COLO829 (cell line): ENCODE measurements around the gene PRR23A.

Experiments
- DNase-seq: peaks from one replicate; pipeline ENCODE4 v3.0.0; 2012; ENCODE audit warnings: low spot score

The PRR23A gene

GRCh38 chr3:138972941-138973340 is 33.1 kb downstream of the PRR23A start:
- DNase-seq, result no peak

GRCh38 chr3:138971766-138972320 is 34.2 kb downstream of the PRR23A start:
- DNase-seq, result no peak

GRCh38 chr3:138964923-138965322 is 41.1 kb downstream of the PRR23A start:
- no peak for DNase-seq

GRCh38 chr3:138964264-138964663 is 41.8 kb downstream of the PRR23A start:
- DNase-seq, result no peak

GRCh38 chr3:138962854-138963560 is 43.1 kb downstream of the PRR23A start:
- DNase-seq, result no peak

GRCh38 chr3:138960417-138960852 is 45.6 kb downstream of the PRR23A start:
- DNase-seq, result no peak
